Astrocyte of the hippocampus (primary cell): ENCODE measurements around the gene TRIM34.
A peak's percentile ranks its signal among the peaks of the same experiment; 100 is the strongest.
"Not testable (repeated sequence)": the region's sequence is repeated elsewhere in the genome, so short reads cannot be mapped to it uniquely, and the experiment has no call there.

Experiments
- DNase-seq: peaks from one replicate; pipeline ENCODE4 v3.0.0; 2011; ENCODE audit warnings: low read depth, low spot score

TRIM34 gene

GRCh38 chr11:5624489-5625279 is at the start of gene TRIM34:
Gene TRIM34, plus strand, starts transcription at chr11:5625001. Its CDS starts 7,331 bp downstream, at chr11:5632332.
- peak; percentile 59 for DNase-seq

DNA sequence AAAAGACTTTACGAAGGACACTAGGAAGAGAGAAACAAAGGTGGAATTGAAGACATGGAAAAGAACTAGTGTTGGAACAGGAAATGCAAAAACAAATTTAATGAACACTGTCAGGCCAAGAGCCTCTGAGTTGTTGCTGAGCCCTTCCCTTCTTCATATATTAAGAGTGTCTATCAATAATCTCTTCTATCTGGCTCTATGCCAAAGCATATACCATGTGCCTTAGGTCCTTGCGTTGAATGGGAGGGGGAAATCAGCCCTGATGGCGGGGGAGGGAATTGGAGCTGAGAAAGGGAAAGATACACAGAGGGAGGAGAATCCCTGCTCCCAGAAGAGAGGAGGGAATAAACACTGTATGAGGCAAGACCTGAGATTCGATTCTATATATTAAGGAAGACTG is 49.6 kb upstream of the TRIM34 start:
- no peak for DNase-seq

GRCh38 chr11:5577101-5577500 is 47.7 kb upstream of the TRIM34 start:
- DNase-seq: no peak

DNA sequence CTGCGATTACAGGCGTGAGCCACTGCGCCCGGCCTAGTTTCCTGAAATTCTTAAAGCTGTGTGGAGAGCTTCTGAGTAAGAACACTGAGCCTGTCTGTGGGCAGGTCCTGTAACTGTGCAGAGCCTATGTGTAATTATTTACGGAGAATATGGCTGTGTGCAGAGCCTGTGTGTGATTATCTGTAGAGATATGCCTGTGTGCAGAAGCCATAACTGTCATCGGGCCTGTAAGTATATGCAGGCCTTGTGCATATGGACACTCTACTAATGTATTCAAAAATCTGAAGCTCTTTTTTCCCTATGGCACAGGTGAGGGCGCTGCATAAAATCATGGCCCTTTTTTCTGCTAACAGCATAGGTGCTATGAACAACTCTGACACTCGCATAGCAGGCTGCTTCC is 44.2 kb upstream of the TRIM34 start, which contains the start of gene OR52B6:
TSS of gene OR52B6 (plus strand) at position 301 of the 400 bp plus-strand sequence. CDS start at position 301, 0 bp downstream.
- no peak for DNase-seq

DNA sequence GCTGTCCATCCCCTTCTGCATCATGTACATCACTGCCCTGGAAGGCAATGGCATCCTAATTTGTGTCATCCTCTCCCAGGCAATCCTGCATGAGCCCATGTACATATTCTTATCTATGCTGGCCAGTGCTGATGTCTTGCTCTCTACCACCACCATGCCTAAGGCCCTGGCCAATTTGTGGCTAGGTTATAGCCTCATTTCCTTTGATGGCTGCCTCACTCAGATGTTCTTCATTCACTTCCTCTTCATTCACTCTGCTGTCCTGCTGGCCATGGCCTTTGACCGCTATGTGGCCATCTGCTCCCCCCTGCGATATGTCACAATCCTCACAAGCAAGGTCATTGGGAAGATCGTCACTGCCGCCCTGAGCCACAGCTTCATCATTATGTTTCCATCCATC is 43.8 kb upstream of the TRIM34 start:
- DNase-seq: no peak

- DNase-seq: not testable (repeated sequence)
Measured at GRCh38 chr11:5584458-5584857, 40.3 kb upstream of the TRIM34 start.

GRCh38 chr11:5589906-5590305 is 34.9 kb upstream of the TRIM34 start:
- not testable (repeated sequence) for DNase-seq

DNA sequence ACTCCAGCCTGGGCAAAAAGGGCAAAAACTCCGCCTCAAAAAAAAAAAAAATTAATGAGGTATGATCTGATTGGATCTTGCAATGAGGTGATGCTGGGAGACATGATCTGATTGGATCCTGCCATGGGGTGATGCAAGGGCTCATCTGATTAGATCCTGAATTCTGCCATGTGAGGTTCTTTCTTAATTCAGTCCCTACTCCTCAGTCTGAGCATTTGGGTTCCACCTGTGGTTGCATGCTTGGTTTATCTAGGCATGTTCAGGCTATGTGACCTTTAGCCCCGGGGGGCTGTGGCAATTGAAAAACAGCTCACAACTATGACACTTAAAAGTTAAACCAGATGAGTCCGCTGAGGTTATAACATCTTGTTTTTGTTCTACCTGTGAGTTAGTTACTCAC is 33.2 kb upstream of the TRIM34 start:
- no peak for DNase-seq

DNA sequence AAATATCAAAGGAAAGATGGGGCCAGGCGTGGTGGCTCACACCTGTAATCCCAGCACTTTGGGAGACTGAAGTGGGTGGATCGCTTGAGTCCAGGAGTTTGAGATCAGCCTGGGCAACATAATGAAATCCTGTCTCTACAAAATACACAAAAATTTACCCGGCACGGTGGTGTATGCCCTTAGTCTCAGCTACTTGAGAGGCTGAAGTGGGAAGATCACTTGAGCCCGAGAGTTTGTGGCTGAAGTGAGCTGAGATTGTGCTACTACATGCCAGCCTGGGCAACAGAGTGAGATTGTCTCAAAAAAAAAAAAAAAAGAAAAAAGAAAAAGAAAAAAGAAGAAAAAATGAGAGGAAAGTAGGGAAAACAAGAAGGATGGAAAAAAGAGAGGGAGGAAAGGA is 32.2 kb upstream of the TRIM34 start:
- no peak for DNase-seq

- no peak for DNase-seq
Measured at GRCh38 chr11:5593146-5593545, 31.7 kb upstream of the TRIM34 start.

DNA sequence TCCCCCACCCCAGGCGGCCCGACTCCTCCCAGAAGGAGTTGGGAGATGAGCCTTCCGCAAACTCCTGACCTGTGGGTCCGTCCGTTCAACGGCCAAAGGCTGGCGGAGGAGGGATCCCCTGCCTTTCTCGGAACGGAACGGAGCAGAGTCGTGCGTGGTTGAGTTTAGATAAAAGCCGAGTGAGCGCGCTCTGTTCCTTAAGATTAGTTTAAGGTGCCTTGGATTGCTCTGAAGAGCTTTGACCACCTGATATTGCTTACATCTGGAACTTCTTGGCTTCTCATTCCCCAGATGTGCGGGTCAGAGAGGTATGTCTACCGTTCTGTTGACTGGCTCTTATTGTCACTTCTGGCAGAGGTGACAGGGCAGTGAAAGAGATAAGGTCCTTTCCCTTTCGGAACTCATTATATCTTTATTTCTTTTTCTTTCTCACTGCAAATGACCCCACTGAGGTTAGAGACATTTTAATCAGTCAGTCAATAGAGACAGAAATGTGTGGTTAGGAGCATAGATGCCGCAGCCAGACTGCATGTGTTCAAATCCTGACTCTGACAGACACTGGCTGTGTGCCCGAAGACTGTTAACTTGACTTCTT is 28.1 kb upstream of the TRIM34 start, which contains the start of gene TRIM6:
TSS of gene TRIM6 (plus strand) at position 31 of the 595 bp plus-strand sequence. CDS start at position 292, 261 bp downstream.
- peak; percentile 62 for DNase-seq

DNA sequence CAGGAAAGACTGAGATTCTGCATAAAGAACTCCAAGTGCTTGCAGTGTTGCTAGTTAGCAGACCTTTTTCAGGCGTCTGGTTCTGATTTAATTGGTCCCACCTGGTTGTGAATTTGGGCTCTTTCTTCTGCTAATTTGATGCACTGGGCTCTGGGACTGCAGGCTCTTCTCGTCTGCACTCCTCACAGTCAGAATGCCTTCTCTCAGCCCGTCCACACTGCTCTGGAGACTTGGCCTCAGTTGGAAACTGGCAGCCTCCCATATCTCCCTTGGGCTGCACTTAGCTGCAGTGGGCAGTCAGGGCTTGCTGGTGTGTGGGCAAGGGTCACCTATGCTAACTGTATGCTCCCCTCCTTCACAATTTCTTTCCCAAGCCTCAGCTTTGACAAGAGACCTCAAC is 26.8 kb upstream of the TRIM34 start:
- DNase-seq: peak; percentile 34

DNA sequence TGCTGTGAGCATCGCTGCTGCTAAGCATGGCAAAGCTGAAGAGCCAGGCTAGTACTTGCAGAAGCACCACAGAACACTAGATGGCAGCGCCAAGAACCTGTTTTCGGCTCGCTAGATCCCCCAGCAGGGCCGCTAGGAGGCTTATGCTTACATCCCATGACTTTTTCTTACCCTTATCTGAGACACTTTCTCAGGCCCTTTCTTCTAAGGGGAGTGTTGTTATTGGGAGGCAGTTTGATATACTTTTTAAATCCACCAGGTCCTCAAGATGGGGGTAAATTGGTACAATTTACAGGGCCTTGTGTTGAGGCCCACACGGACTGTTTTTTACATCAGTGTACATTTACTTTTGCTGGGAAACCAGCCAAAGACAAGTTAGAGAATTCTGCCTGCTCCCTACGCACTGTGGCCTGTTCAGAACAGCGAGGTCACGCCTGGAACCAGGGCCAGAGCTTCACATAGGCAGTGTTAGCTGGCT is 24.4 kb upstream of the TRIM34 start:
- DNase-seq: peak; percentile 90

GRCh38 chr11:5602791-5603190 is 22.0 kb upstream of the TRIM34 start:
- DNase-seq: not testable (repeated sequence)

- no peak for DNase-seq
Measured at GRCh38 chr11:5603326-5603725, 21.5 kb upstream of the TRIM34 start.

GRCh38 chr11:5604896-5605295 is 19.9 kb upstream of the TRIM34 start:
- DNase-seq: no peak

DNA sequence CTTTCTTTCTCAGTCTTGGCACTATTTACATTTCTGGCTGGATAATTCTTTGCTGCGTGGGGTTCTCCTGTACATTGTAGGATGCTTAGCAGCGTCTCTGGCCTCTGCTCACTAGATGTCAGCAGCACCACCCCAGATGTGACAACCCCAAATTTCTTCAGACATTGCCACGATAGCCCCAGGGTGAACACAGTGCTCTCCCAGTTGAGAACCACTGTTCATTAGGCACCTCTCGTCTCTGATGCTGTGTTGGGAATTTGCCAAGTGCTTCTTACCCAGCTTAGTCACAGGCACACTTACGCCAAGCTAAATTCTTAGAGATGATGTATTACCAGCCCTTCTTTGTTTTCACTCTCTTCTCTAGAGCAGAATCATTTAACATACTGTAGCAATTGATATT is 19.0 kb upstream of the TRIM34 start:
- DNase-seq: peak; percentile 92

- DNase-seq: no peak
Measured at GRCh38 chr11:5608808-5609207, 16.0 kb upstream of the TRIM34 start.

GRCh38 chr11:5610446-5610845 is 14.4 kb upstream of the TRIM34 start:
- DNase-seq: no peak

DNA sequence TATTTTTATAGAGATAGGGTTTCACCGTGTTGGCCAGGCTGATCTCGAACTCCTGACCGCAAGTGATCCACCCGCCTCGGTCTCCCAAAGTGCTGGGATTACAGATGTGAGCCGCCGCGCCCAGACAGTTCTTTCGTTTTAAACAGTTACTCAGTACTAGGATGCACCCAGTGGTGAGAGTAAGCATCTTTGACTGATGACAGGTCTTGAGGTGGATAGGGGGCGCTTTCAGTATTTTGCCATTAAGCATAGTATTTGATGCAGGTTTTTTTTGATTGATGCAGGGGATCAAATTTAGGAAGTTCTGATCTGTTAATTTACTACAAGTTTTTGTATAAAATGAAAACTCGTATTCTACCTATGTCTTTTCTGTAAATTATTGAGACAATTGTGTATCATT is 13.2 kb upstream of the TRIM34 start:
- no peak for DNase-seq

- DNase-seq: peak; percentile 44
Measured at GRCh38 chr11:5618807-5619206, 6.0 kb upstream of the TRIM34 start.

GRCh38 chr11:5620651-5621521 is 3.9 kb upstream of the TRIM34 start:
- peak; percentile 80 for DNase-seq
